DOHH2 (cell line): ENCODE results near the gene ALG1.

Experiments used
- H3F3A ChIP-seq: fragments of 200-600 bp; sonication (generic), shearing (Covaris generic); 2 replicates; pipeline ENCODE4 v1.6.0; 2016; ENCODE audit warnings: antibody characterized with exemption, mild to moderate bottlenecking; ENCODE audit not compliant: control insufficient read depth, insufficient read depth
- H3K27ac ChIP-seq: fragments of 200-600 bp; sonication (generic); 2 replicates; pipeline ENCODE4 v1.5.1; 2014; ENCODE audit warnings: low read depth, mild to moderate bottlenecking, low read length, moderate library complexity
- H3K27me3 ChIP-seq: fragments of 200-600 bp; sonication (generic); 2 replicates; pipeline ENCODE4 v1.6.1; 2014; ENCODE audit warnings: mild to moderate bottlenecking, low read length, mixed read lengths; ENCODE audit not compliant: control insufficient read depth
- H3K36me3 ChIP-seq: fragments of 200-600 bp; sonication (generic); 2 replicates; pipeline ENCODE4 v1.6.1; 2014; ENCODE audit warnings: mild to moderate bottlenecking, low read length, moderate library complexity, mixed read lengths; ENCODE audit not compliant: control insufficient read depth
- H3K4me1 ChIP-seq: fragments of 200-600 bp; sonication (generic); 2 replicates; pipeline ENCODE4 v1.6.1; 2014; ENCODE audit warnings: mild to moderate bottlenecking, low read length, mixed read lengths; ENCODE audit not compliant: control insufficient read depth
- H3K4me2 ChIP-seq: fragments of 200-600 bp; sonication (generic); 2 replicates; pipeline ENCODE4 v1.6.0; 2014; ENCODE audit warnings: mild to moderate bottlenecking, low read length, moderate library complexity
- H3K4me3 ChIP-seq: fragments of 200-600 bp; sonication (generic); 2 replicates; pipeline ENCODE4 v1.5.1; 2014; ENCODE audit warnings: mild to moderate bottlenecking, low read length, mixed read lengths
- H3K79me2 ChIP-seq: fragments of 200-600 bp; sonication (generic); 2 replicates; pipeline ENCODE4 v1.6.1; 2014; ENCODE audit warnings: mild to moderate bottlenecking, low read length, mixed read lengths; ENCODE audit not compliant: control insufficient read depth
- H3K9me2 ChIP-seq: fragments of 200-600 bp; sonication (generic); replicated peaks from 2 replicates; pipeline ENCODE4 v1.6.1; 2014; ENCODE audit warnings: mild to moderate bottlenecking, low read length, mixed read lengths; ENCODE audit not compliant: control insufficient read depth
- H3K9me3 ChIP-seq: fragments of 200-600 bp; sonication (generic); 2 replicates; pipeline ENCODE4 v1.6.1; 2014; ENCODE audit warnings: antibody characterized with exemption, low read length, mixed read lengths; ENCODE audit not compliant: control insufficient read depth, insufficient read depth
- H4K20me1 ChIP-seq: fragments of 200-600 bp; sonication (generic); 2 replicates; pipeline ENCODE4 v1.6.0; 2014; ENCODE audit warnings: low read depth, mild to moderate bottlenecking, antibody characterized with exemption, low read length, moderate library complexity; ENCODE audit not compliant: control insufficient read depth, insufficient read depth
- CTCF ChIP-seq: fragments of 200-600 bp; sonication (generic); IDR thresholded peaks from one replicate; pipeline ENCODE4 v1.5.1; 2014; ENCODE audit warnings: antibody characterized with exemption, mild to moderate bottlenecking, low read depth, low read length; ENCODE audit not compliant: poor library complexity, severe bottlenecking
- EZH2phosphoT487 ChIP-seq: fragments of 200-600 bp; sonication (generic); IDR thresholded peaks from 2 replicates; pipeline ENCODE4 v1.6.1; 2017; ENCODE audit warnings: borderline replicate concordance, mild to moderate bottlenecking, antibody characterized with exemption, low read length, moderate library complexity, mixed read lengths

ALG1 gene

DNA sequence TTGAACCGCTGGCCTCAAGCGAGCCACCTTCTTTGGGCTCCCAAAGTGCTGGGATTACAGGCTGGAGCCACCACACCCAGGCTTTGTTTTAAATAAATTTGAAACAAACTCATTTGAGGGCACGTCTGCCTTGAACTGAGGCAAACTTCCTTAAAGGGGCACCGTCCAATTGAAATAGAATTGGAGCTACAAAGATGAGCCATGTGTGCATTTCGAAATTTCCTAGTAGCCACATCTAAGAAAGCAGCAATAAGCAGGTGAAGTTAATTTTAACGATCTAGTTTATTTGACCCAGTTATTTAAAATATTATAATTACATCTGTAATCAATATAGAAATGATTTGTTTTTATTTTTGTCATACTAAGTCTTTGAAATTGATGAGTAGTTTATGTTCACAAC, 5.1 kb upstream of the ALG1 start:
- Histone ChIP-seq H3K79me2 (no peaks in the 10 kb centered on the region; the same call in 1 of the 2 replicates), H3K9me2 (no peaks in the 10 kb centered on the region), H3K4me1 (peaks cover 6% of the 10 kb centered on the region), H3F3A (no peaks in the 10 kb centered on the region), H4K20me1 (no peaks in the 10 kb centered on the region), H3K27me3 (peaks cover 11% of the 10 kb centered on the region; the same call in 1 of the 2 replicates), H3K9me3 (no peaks in the 10 kb centered on the region), H3K27ac (no peak overlapping the region), H3K36me3 (no peaks in the 10 kb centered on the region), H3K4me3 (no peak overlapping the region), H3K4me2 (no peak overlapping the region)
- no peak for TF ChIP-seq CTCF
- no peak for TF ChIP-seq EZH2phosphoT487

- Histone ChIP-seq H4K20me1 (no peaks in the 10 kb centered on the region), H3K36me3 (peaks cover 7% of the 10 kb centered on the region), H3K9me3 (no peaks in the 10 kb centered on the region), H3K79me2 (peaks cover 21% of the 10 kb centered on the region), H3K4me3 (no peak overlapping the region), H3K4me1 (peaks cover 20% of the 10 kb centered on the region), H3K9me2 (no peaks in the 10 kb centered on the region), H3K27ac (no peak overlapping the region), H3F3A (no peaks in the 10 kb centered on the region), H3K27me3 (0 out of 2 replicates have a peak, but pooled peaks cover 5% of the 10 kb centered on the region), H3K4me2 (no peak overlapping the region)
- TF ChIP-seq EZH2phosphoT487 (no peak), CTCF (no peak)
These were observed 2.6 kb upstream of the ALG1 start for GRCh38 chr16:5069048-5069447.

DNA sequence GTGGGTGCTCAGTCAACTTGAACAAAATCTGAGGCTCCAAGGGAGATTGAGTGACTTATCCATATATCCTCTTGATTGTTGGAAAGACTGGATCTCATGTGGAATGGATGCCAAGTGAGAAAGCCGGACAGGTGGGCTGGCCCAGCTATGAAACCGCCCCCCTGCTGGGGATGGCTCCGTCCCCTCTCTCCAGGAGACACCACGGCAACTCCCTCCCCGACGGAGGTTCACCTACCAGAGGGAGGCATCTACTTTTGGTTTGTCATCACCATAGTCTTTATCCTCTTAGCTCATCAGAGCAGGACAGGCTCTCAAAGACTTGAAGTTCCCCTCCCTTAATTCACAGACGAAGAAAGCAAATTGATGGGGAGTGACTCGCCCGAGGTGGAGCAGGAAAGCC, 1.8 kb upstream of the ALG1 start:
- Histone ChIP-seq H3K4me1 (peaks cover 20% of the 10 kb centered on the region), H3K27me3 (0 out of 2 replicates have a peak, but pooled peaks cover 5% of the 10 kb centered on the region), H3K27ac (no peak overlapping the region), H4K20me1 (no peaks in the 10 kb centered on the region), H3K9me3 (no peaks in the 10 kb centered on the region), H3K4me3 (no peak overlapping the region), H3K36me3 (peaks cover 11% of the 10 kb centered on the region), H3K79me2 (peaks cover 29% of the 10 kb centered on the region), H3K9me2 (no peaks in the 10 kb centered on the region), H3F3A (no peaks in the 10 kb centered on the region), H3K4me2 (no peak overlapping the region)
- no peak for TF ChIP-seq CTCF
- no peak for TF ChIP-seq EZH2phosphoT487
